GM11168 (cell line): ENCODE results near the gene POTEJ.
"Not testable (repeated sequence)": the region's sequence is repeated elsewhere in the genome, so short reads cannot be mapped to it uniquely, and the experiment has no call there.

Experiments
- in situ Hi-C: fragments of 300-500 bp; cut with MboI; formaldehyde crosslinking; loops from one replicate; pipeline ENCODE4 v1.12.0; 2022; ENCODE audit warnings: low sequenced_read_pairs; ENCODE audit not compliant: unreplicated experiment

Gene POTEJ

DNA sequence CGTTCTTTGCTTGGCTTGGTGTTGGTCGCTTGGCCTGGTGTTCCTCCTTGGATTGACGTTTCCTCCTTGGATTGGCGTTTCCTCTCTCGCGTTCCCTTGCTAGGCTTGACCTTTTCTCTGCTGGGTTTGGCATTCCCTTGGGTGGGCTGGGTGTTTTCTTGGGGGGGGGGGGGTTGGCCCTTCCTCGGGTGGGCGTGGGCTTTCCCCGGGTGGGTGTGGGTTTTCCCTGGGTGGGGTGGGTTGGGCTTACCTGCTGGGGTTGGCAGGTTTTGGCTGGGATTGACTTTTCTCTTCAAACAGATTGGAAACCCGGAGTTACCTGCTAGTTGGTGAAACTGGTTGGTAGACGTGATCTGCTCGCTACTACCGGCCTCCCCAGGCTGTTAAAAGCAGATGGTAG is at the start of gene POTEJ:
POTEJ (plus strand) TSS at position 301 of the 400 bp plus-strand sequence; CDS start at position 394, 93 bp downstream.
- in situ Hi-C loops, result loop anchor here (25.0 kb wide), 1 partner anchor 976 kb away; no protein-coding TSS in a partner anchor

DNA sequence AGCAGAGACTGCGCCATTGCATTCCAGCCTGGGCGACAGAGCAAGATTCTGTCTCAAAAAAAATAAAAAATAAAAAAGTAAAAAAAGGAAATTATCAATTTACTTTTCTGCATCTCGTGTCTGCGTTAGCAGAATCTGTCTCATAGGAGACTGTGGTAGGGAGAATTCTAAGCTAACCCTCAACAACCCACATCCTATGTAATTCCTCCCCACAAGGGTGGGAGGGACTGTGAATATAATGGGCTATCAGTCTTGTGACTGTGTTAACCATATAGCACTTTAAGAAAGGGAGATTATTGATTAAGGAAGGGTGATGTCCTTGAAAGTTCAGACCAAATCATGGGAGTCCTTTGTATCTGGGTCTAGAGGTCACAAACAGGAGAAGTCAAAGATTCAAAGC is 45.1 kb upstream of the POTEJ start:
- in situ Hi-C loops, result not testable (repeated sequence)

DNA sequence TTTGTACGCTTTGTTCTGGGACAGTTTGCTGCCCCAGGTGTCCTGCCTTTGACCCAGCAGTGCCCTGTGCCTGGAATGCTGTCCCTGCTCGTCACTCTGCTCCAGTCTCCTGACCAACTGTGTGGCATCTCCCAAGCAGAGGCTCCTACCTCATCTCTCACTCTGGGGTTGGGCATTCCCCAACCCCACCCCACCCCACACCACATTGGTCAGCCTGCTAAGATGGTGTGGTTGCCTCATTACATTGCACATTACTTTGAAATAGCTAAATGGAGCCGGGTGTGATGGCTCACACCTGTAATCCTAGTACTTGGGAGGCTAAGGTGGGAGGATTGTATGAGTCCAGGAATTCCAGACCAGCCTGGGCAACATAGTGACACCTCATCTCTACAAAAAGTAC is 39.3 kb upstream of the POTEJ start:
- in situ Hi-C loops, result not testable (repeated sequence)

- in situ Hi-C loops, result not testable (repeated sequence)
Observed at GRCh38 chr2:130574230-130574629, 37.0 kb upstream of the POTEJ start.

DNA sequence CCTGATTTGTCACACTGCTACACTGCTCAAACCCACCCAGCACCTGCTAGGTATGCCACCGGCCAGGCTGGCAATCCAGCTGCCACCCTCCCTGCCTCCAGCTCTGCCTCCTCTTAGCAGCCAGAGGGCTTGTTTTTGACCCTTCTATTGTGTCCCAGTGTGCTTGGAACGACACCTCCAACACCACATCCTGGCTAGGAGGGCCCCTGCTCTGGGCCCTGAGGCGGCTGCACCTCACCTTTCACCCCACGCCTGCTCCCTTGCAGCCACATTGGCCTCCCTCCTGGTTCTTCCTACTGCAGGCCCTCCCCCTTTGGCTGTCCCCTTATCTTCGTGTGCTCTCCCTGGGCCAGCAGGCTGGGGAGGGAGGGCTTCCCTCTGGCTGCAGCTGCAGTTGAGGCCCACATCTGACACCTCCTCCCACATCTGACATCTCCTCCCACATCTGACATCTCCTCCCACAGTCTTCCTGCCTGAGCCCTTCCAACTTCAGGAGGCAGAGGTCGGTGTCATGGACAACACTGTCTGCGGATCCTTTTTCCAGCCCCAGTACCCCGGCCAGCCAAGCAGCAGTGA is 34.9 kb upstream of the POTEJ start:
- in situ Hi-C loops, result not testable (repeated sequence)

GRCh38 chr2:130577559-130577958 is 33.7 kb upstream of the POTEJ start:
- in situ Hi-C loops, result not testable (repeated sequence)

DNA sequence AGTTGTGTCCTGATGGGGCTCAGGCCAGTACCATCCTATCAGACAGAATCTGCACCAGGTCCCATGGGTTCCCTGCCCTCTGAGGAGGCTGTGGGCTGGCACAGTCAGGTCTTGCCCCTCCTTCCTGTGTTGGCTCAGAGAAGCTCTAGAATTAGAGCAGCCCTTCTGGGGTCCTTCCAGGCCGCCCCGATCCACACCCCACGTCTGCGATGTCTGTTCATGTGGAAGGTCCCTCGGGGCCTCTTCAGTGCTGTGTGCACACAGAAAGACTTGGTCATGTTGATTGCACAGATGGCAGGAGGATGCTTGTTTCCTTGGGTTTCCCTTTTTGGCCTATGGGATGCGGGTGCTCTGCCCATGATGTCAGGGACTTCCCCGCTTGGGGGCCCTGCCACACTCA is 32.1 kb upstream of the POTEJ start:
- in situ Hi-C loops, result not testable (repeated sequence)

DNA sequence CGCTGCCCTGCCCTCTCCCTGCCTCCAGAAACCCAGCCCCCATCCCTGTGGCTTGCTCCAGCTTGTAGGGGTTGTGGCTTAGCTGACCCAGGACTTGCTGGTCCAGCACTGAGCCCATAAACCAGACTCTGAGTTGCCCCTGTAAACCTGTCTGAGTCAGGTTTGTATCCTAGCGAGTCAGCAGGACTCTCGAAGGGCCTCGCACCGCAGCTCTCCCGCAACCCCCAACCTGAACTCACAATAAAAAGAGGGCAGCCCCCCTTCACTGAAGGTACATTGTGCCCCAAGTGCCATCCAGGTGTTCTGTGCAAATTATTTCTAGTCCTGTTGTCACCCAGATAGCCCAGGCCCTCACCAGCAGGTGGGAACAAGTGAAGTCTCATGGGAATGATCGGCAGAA is 29.7 kb upstream of the POTEJ start:
- in situ Hi-C loops, result loop anchor here (10.0 kb wide), 1 partner anchor 47 kb away; no protein-coding TSS in a partner anchor

DNA sequence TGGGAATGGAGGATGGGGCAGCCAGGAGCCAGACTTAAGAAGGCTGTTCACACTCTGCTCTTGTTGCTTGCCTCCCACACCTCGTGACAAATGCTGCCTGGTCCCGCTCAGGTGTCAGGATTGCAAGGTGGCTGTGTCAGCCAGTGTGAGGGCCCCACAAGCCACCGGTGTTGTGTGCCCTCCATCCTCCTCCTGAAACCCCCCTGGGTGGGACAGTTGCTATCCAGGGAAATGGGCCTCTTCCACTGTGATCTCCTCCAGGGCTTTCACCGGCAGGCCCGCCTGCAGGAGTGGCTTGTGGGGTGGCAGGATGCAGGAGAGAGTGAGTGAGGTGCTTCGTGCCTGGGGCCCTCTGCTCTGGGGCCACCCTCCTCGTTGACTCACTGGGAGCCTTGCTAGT is 28.3 kb upstream of the POTEJ start:
- in situ Hi-C loops, result loop anchor here (10.0 kb wide), 1 partner anchor 48 kb away; no protein-coding TSS in a partner anchor

DNA sequence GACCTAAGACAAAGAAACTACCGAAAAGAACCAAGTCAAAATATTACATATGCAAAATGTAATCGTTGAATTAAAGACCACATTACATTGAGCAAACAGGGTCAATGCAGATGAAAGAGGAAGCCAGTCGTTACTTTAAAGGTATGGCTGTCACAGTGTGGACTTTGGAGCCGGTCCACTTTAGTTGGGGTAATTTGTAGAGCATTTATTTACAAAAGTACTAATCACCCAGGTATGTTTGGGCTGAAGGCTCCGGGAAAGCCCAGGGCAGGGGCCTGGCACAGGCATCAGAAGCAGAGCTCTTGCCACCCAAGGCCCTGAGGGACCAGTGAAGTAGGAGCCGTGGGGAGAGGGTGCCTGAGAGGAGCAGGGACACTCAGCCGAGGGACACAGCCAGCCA is 27.7 kb upstream of the POTEJ start:
- in situ Hi-C loops, result loop anchor here (10.0 kb wide), 1 partner anchor 49 kb away; no protein-coding TSS in a partner anchor

DNA sequence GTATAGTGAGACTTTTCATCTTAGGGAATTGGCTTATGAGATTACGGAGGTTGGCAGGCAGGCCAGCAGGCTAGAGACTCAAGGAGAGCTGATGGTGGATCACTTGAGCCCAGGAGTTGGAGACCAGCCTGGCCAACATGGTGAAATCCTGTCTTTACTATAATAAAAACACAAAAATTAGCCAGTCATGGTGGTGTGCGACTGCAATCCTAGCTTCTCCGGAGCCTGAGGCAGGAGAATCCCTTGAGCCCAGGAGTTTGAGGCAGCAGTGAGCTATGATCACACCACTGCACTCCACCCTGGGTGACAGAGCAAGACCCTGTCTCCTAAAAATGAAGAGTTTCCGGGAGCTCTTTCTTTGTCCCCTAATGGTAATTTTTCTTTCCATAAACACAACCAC is 26.5 kb upstream of the POTEJ start:
- in situ Hi-C loops, result loop anchor here (10.0 kb wide), 1 partner anchor 50 kb away; no protein-coding TSS in a partner anchor

- in situ Hi-C loops, result loop anchor here (10.0 kb wide), 1 partner anchor 54 kb away; no protein-coding TSS in a partner anchor
Observed at GRCh38 chr2:130588688-130589458, 22.4 kb upstream of the POTEJ start.

GRCh38 chr2:130590170-130590841 is 20.9 kb upstream of the POTEJ start:
- in situ Hi-C loops, result not testable (repeated sequence)

DNA sequence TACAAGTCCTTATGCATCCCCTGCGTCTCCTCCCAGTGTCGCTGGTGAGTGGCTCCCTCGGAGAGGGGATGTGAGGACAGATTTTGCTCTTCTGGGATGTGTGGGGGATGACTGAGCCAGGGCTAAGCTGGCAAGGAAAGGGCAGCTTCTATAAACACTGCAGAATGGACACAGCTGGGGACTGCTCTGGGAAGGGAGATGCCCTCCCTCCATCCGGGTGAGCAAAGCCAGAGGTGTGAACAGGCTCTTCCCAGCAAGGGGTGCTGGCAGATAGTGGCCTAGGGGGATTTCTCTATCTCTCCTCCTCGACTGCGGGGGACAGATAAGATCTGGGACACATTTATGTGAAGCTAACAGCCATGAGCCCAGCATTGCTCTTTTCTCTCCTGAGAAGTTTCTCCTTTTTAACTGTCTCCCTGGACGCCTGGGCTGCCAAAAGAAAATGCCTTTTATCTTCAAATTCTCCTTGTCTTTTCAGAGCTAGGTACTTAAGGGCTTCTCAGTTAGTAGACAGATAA is 20.3 kb upstream of the POTEJ start:
- in situ Hi-C loops, result not testable (repeated sequence)

DNA sequence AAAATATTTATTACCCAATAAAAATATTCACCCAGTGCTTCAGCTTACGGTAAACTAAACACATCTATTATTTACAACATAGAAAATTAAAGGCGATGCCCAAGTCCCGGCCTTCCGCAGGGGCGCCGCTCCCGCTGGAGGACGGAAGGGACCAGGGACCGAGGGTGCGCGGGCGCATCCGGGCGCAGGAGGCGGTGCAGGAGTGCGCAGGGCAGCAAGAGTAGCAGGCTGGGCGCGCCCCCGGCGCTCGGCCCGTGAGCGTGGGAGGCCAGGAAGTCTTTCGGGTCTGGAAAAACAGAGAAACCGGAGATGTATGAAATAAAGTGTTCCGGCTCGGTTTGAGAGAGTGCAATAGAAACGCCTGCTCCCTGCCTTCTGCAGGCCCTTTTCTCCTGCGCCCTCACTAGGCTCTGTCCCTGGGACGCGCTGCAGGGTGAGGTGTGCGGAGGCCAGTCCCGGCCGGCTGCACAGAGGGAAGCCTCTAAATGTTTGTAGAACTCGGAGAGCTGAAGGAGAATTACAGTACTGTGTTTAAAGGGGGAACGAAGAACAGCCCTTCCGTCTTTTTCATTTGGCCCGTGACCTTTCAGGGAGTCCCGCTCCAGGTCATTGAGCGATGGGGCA is 18.3 kb upstream of the POTEJ start:
- in situ Hi-C loops, result not testable (repeated sequence)

DNA sequence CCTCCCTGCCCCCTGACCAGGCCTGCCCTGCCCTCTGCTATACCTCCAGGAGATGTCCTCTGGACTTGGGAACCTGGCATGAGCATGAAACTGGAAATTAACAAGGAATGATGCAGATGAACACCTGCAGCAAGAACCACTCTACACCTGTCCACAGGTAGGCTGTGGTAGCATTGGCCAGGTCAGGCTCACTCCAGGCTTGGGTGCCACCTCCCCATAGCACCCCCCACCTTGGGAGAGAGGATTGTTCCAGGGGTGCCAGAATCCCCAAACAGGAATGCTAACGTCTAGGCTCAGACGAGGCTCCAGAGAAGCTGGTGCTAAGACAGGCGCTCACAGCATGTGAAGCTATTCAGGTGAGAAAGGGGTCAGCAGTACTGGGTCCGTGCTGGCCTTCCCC is 17.2 kb upstream of the POTEJ start:
- in situ Hi-C loops, result not testable (repeated sequence)

- in situ Hi-C loops, result not testable (repeated sequence)
Observed at GRCh38 chr2:130596757-130597156, 14.5 kb upstream of the POTEJ start.

DNA sequence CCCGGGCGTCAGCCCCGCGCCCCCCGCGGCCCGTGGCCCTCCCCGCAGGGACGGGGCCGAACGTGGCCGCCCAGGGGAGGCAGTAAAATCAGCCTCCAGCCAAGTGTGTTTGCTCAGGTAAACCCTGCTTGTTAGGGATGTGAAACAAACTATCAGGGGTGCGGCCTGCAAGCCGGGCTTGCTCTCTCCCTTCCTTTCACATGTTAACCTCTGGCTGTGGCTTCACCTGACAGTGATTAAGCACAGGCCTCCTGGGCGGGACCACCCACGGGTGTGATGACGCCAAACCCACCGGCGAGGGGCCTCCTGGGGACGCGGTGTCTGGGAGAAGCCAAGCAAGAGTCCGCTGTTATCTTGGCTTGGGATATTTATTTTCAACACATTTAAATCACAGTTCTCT is 13.2 kb upstream of the POTEJ start:
- in situ Hi-C loops, result not testable (repeated sequence)

DNA sequence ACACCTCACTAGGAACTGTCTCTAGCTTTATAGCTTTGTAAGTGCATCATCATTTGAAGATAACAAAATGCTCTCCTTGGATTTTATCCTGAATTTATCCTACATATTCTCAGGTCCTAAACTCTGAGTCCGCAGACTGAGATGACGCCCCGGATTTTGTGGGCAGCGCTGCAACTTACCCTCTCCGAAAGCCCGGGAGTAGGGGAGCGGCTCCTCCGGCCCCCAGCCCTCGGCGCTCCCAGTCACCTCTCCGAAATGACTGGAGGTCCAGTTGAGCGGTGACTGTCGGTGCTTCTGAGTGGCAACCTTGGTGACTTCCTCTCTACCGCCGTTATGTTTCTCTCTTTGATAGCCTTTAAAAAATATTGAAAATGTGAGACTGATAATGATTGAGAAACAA is 12.8 kb upstream of the POTEJ start:
- in situ Hi-C loops, result not testable (repeated sequence)

DNA sequence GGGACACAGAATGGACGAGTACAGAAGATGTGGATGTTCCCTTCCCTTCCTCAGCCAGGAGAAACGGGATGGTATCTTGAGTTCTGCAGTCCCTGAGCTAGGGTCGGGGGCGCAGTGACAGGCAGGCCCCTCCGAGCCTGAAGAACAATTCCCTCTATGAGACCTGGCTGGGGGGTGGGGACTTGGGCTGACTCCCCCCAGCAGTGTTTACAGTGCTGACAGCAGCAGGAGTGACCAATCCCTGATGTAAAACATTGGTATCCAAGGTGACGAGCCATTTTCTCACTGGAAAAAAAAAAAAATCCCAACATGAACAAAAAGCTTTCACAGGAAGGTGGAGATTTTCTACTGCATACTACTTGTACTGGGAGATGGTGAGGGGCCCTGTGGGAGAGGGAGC is 11.8 kb upstream of the POTEJ start, which contains the start of gene CFC1:
CFC1 (minus strand) TSS at position 183 of the 400 bp plus-strand sequence. CDS start 288 bp downstream, outside the sequence.
- in situ Hi-C loops, result not testable (repeated sequence)
